Stimulated activated CD4-positive, alpha-beta T cell treated with anti-CD3 and anti-CD28 coated beads, Interleukin-12 subunit alpha, Interleukin-12 subunit beta, amount 100 ng/mL, for 48 hours (primary cell): ENCODE results near the gene PLCH1.

Source experiments
- DNase-seq, 3 donors: peaks; one replicate each; pipeline ENCODE4 v3.0.0-alpha.2; 2020; ENCODE audit warnings: low read depth in 2 of 3, low spot score in 1 of 3

Gene PLCH1

DNA sequence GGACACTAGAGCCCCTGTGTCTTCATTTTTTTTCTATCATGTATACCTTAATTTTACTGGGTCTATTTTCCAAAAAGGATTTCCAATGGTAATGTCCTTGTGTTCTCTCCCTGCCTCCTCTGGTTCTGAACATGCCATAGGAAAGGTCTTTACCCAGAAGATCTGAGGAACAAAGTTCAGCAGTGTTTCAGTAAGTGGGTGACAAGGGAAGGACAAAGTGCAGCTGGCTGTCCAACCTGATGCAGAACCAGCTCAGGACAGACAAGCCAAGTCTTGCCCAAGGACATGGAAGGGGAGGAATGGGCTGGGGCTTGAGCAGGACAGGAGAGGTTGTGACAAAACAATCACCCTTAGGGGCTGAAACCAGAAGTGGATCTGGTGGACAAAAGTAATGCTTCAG is 390.2 kb downstream of the PLCH1 start:
- no peak for DNase-seq

DNA sequence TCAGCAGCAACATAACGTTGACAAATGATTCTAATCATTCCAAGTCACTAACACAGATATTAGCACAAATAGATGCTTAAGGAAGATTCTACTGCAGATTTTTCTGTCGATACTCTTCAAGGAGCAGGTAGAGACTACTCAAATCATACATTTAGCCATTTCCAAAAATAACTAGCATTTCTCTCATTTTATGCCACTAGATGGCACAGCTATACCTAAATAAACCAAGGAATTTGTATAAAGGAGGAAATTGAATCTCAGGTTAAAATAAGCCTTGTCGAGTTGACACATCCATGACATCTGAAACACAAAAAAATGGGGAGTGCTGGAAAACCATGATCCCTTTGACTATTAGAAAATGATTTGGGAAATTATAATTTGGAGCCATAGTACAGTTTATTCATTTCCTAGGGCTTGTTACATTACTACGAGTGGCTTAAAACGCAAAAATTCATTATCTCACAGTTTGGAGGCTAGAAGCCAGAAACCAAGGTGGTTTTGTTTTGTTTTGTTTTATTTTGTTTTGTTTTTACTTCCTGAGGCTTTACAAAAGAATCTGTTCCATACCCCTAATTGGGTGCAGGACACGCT is 391.9 kb downstream of the PLCH1 start:
- no peak for DNase-seq

DNA sequence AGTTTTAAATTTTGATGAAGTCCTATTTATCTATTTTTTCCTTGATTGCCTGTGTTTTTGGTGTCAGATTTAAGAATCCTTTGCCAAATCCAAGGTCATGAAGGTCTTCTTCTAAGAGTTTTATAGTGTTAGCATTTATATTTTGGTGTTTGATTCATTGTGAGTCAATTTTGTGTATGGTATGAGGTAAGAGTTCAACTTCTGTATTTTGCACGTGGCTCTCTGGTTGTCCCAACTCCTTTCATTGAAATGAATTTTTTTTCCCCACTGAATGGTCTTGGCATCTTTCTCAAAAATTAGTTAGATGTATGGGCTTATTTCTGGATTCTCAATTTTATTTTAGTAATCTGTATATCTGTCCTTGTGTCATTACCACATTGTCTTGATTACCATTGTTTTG is 394.3 kb downstream of the PLCH1 start:
- no peak for DNase-seq

DNA sequence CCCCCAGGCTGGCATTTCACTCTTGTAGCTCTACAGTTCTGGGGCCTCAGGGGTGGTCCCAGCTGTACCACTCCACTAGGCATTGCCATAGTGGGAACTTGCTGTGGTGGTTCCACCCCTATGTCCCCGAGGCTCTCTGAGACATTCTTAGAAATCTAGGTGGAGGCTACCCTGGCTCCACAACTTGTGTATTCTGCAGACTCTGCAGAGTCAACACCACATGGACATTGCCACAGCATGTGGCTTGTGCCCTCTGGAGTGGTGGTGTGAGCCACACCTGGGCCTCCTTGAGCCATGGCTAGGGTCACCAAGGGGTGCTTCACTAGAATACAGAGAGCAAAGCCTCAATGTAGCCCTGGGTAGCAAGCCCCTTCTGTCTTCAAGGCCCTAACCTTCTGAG is 397.0 kb downstream of the PLCH1 start:
- DNase-seq = no peak

DNA sequence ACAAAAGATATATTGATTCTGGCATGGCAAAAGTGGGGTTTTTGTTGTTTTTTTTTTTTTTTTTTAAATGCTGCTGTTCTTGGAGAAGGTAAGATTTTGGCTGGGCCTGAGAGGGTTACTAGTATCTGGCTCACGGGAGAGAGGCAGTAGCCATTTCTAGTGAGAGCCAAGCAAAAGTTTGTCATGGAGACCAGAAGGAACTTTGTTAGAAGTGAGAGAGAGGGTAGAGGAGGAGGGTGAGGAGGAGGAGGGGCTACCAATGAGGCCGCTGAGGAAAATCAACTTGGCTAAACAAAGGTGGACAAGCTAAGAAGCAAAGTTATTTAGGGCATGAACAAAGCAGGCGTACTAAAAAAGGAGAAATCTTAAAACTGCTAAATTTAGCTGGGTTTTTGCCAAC is 402.5 kb downstream of the PLCH1 start:
- DNase-seq = no peak

DNA sequence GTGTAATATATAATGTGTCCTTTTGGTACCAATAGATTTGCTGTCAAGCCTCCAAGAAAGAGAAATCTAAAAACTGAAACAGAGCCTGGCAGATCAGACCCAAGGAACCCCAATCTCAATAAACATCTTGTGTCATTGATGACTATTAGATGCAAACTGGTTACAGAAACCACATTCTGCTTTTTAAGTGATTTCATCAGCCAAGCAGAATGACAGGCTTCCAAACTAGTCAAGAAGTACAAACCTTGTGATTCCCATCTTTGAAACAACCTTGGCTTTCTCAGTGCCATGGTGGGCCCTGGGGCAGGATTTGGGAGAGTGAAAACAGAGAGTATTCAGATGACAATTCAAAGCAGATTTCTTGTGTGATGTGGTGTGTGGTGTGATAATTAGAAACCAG is 405.8 kb downstream of the PLCH1 start:
- no peak for DNase-seq

DNA sequence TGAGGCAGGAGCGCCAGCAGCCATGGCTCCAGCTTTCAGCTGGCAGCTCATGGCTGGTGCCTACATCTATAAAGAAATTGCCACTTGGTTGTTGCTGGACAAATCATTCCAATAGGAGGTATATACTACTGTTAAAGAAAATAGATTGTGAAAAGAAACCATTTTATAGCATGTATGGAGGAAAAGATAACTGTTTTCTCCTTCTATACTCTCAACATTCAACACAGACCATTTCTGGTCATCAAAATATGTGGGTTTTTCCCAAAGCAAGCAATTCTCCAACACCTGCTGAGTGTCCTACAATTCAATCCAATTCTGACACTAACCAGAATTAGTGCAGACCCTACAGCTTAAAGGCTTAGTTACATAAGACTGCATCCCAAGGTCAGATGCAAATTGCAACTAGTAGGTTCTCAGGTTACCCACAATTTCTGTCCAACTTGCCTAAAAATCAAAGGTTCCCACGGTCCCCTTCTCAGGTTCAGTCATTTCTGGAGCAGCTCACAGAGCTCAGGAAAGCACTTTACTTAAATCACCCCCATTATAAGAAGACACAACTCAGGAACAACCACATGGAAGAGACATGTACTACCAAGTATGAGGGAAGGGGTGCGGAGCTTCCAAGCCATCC is 409.0 kb downstream of the PLCH1 start:
- no peak for DNase-seq

DNA sequence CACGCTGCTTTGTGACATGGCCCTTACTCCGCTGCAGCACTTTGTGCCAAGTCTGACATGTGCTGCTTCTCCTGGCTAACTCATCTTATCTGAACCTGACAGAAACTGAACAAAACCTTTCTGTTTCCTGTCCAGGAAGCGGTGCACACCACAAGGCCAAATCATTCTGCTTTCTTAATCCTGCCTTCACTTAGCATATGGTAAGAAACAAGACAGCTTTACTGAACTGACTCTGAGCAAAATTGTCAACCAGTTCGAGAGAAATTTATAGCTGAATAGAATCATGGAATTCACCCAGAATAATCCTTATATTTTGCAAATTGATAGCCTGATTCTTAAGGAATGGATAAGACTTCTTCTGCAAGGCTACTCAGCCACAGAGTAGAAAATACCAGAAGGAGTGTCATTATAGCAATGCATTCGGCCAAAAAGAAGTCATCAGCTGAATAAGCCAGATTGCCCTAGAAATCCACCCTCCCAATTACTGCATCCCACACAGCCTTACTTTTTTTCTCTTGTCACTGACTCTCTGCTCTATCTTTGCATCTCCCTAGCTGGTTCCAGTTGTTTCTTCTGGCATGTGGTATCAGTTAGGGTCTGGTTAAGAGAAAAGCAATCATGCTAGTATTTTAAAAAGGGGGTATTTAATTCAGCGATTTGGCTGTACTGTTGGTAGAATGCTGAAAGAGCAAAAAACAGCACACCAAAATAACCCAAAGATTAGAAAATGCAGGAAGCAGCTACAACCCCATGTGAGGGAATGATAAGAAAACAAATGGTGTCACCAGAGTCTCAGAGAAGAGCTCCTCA is 409.8 kb downstream of the PLCH1 start:
- no peak for DNase-seq

DNA sequence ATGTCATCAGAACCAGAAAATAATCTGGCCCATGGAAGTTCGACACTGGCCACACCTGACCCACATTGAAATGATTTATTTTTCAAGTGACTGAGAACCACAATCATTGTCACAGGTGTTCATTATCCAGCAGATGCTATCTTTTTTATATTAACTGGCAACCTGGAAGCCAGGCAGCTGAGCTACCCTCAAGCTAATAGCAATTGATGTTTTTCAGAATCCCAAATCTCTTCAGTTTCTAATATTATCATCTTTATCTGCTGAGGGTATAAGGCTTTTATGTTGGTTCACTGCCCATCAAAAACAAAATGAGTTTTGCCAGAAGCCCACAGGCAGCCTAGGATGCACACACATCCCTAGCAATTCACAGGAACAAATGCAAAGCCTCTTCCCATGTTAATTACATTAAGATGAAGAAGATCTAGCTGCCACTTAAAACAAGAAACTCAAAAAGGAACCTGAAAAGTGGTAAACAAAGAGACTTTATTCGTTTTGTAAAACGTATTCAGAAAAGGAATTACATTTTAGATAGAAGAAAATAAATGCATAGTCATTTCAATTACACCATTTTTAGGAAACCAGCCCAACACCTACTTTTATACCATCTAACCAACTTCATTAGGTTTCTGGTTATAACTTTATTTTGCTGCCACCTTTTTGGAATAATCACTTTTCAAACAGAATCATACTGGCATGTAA is 410.5 kb downstream of the PLCH1 start:
- no peak for DNase-seq

DNA sequence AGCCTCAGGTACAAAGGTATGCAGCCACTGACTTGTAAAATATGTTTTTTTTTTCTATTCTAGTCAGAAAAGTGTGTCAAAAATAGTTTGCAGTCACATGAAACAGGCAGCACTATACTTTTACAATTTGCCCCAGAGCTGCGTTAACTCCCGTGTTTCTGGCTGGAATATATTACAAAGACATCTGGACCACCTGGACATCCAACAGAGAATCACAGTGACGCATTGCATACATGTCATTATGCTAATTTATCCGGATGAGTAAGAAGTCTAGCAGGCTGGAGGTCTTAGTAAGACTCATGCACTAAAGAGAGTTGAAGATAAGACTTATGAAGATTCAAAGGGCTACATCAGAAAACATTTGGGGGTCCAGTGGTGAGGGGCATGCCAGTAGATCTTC is 412.2 kb downstream of the PLCH1 start:
- DNase-seq = no peak

DNA sequence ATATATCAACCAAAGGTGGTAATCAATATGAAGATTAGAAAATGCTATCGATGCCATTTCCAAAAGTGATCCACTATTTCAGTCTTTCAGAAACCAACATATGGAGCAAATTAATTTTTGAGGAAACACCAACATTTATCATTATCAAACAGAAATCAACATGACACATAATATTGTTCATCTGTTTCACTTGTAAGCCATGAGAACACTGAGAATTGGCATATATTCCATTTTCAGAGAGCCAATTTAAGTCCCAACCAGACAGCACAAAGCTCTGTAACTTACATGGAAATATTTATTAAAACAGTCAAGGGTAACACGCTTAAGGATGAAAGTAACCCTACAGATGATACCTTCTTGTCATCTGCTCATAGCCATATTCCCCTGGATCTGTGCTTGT is 413.8 kb downstream of the PLCH1 start:
- DNase-seq = no peak

DNA sequence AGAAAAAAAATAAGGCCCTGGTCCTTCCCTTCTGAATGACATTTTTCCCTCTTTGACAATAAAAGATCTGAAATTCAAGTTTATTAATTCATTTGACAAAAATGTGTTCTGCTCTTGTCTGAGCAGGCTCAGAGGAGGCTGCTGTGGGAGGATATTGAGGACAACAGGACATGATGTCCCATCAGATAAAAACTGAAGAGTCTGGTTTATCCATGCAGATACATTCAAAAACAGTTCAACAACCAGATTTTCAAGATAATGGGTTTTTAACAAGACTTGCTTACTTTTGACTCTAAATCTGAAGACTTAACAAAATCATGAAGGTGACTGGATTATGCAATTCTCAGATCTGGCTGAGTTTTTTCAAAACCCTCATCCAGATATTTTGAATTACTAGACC is 414.5 kb downstream of the PLCH1 start:
- no peak for DNase-seq

DNA sequence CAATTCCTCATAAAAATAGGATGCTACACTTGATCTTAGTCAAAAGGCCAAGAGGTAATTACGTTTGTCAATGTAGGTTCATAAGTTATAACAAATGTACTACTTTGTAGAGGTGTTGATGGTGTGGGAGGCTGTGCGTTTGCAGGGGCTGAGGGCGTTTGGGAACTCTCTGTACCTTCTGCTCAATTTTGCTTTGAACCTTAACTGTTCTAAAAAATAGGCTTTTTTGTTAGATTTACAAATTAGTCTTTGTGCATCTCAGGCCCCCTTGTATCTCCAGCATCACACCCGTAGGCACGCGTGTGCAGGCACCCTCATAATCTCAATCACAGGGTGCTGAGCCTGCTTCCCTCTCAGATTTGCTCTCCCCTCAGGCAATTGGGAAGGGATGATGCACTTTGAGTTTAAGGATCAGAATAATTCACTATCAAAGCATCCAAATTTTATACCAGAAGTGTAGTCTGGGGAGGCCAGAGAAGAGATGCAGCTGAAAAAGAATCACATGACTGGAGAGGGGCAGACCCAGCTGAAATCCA is 415.3 kb downstream of the PLCH1 start:
- no peak for DNase-seq

DNA sequence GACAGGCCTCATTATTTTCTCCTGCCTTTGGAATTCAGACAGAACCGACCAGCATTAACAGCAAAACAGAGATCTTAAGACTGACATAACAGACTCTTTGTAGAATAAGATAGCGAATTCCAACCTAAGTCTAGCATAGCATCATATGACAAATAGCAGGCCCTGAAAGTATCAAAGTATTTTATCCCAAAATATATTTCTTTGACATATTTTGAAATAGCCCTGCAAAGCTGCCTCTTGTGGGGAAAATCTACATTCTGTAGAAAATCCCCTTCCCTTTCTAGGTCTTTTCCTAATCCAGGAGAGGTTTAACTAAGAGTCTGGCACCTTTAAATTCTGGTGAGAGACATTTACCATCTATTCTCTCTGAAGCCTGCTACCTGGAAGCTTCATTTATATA is 417.0 kb downstream of the PLCH1 start:
- DNase-seq = no peak

DNA sequence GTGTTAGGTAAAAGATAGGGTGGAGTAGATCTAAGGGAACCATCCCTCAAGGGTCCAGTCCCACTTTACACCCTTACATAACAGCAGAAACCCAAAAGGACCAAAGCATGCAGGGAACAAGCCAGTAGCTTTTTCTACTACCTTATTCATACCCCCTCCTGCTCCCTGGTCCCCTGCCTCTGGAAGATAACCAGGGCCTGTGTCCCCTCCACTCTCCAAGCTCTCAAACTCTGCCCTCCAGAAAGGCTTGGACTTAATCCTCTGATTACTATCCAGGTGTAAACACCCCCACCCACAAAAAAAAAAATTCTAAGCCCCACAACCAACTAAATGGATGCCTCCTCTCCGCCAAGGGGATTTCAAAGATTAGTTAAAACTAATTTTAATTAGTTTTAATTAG is 417.4 kb downstream of the PLCH1 start:
- DNase-seq = no peak

DNA sequence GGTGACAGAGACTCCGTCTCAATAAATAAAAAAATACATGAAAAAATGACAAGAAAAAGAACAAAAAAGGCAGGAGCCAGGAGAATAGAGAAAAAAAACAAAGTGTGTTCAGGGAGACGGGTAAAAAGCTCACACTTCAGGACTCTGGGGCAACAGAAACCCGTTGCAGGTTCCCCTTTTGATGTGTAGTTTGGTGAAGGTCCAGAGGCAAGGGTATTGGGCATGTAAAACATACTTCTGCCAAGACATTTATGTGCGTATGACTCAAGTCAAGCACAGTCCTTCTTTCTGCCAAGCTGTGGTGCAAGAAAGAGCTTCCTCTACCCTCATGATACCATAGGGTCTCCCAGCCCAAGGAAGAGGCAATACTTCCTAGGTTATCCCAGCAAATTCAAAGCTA is 418.0 kb downstream of the PLCH1 start:
- DNase-seq = no peak

DNA sequence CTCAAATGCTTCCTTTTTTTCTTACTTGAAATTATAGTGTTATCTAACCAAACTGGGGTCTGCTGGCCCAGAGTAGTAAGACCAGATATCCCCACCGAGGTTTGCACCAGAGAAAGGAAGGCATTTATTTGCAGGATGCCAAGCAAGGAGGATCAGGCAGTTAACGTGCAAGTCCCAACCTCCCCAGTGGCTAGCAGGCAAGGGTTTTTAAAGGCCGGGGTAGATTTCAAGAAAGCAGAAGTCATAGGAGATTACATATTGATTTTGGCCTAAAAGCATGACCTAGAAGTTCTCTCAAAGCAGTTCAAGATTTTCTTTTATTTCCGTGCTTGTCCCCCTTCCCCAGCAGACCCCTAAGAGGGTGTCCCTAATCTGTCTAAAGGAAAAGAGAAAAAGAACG is 418.6 kb downstream of the PLCH1 start:
- no peak for DNase-seq
